HL-60 (cell line): Measurements from ENCODE around the gene SLAMF9.
"Not testable (repeated sequence)": the region's sequence is repeated elsewhere in the genome, so short reads cannot be mapped to it uniquely, and the experiment has no call there.

Source experiments
- DNase-seq, 2 experiments: peaks; one replicate each; pipeline ENCODE4 v3.0.0-alpha.2; 2010 to 2020; ENCODE audit warnings: low read depth in 1 of 2, low spot score in 1 of 2
- H3K27ac ChIP-seq: fragments of 250-450 bp; sonication (Bioruptor Pico); replicated peaks from 2 replicates; pipeline ENCODE4 v1.5.1; 2020; ENCODE audit warnings: mild to moderate bottlenecking, moderate library complexity
- H3K27me3 ChIP-seq: fragments of 250-450 bp; sonication (Bioruptor Pico); 2 replicates; pipeline ENCODE4 v1.5.1; 2021; ENCODE audit warnings: mild to moderate bottlenecking, moderate library complexity; ENCODE audit not compliant: insufficient read depth, poor library complexity, severe bottlenecking
- H3K4me3 ChIP-seq: replicated peaks from 2 replicates; pipeline ENCODE4 v1.5.1; 2011; ENCODE audit warnings: mild to moderate bottlenecking, control low read depth, low read length; ENCODE audit not compliant: insufficient read depth
- CTCF ChIP-seq: IDR thresholded peaks from one replicate; pipeline ENCODE4 v1.5.1; 2011; ENCODE audit warnings: low read length, control low read depth, inconsistent platforms; ENCODE audit not compliant: insufficient read depth
- GABPA ChIP-seq: IDR thresholded peaks from 2 replicates; pipeline ENCODE4 v1.6.1; 2012; ENCODE audit warnings: low read depth
- POLR2AphosphoS5 ChIP-seq: IDR thresholded peaks from 2 replicates; pipeline ENCODE4 v1.6.1; 2012; ENCODE audit warnings: low read depth
- REST ChIP-seq: IDR thresholded peaks from 2 replicates; pipeline ENCODE4 v1.6.1; 2012; ENCODE audit warnings: low read depth; ENCODE audit not compliant: insufficient replicate concordance
- SPI1 ChIP-seq: IDR thresholded peaks from 2 replicates; pipeline ENCODE4 v1.6.1; 2012; ENCODE audit warnings: low read depth, mild to moderate bottlenecking, borderline replicate concordance

SLAMF9 gene

GRCh38 chr1:159908031-159908940 is 45.8 kb downstream of the SLAMF9 start:
- TF ChIP-seq POLR2AphosphoS5 (no peak), SPI1 (no peak), GABPA (no peak), CTCF (no peak), REST (no peak)
- DNase-seq = no peak
- no peak overlapping the region for H3K4me3 ChIP-seq
- no peaks in the 10 kb centered on the region for H3K27me3 ChIP-seq
- H3K27ac ChIP-seq = no peak overlapping the region; the same call in 1 of the 2 replicates

GRCh38 chr1:159906960-159907359 is 47.1 kb downstream of the SLAMF9 start:
- DNase-seq = no peak
- TF ChIP-seq GABPA (no peak), CTCF (no peak), SPI1 (no peak), POLR2AphosphoS5 (no peak), REST (no peak)
- H3K27me3 ChIP-seq = no peaks in the 10 kb centered on the region
- H3K4me3 ChIP-seq = no peak overlapping the region
- no peak overlapping the region for H3K27ac ChIP-seq

GRCh38 chr1:159904036-159904435 is 50.0 kb downstream of the SLAMF9 start:
- H3K4me3 ChIP-seq, H3K27ac ChIP-seq, DNase-seq, H3K27me3 ChIP-seq: not testable (repeated sequence)

- H3K27ac ChIP-seq = no peak overlapping the region; the same call in 1 of the 2 replicates
- no peak for DNase-seq
- H3K27me3 ChIP-seq = no peaks in the 10 kb centered on the region
- no peak overlapping the region for H3K4me3 ChIP-seq
- TF ChIP-seq REST (no peak), GABPA (no peak), SPI1 (no peak), POLR2AphosphoS5 (no peak), CTCF (no peak)
Observed at GRCh38 chr1:159902541-159902940, 51.5 kb downstream of the SLAMF9 start.
